Caco-2 (cell line): ENCODE results near the gene IPO4. TPM values are rescaled to one million over a fixed set of nuclear protein-coding genes. Genes with fewer than 3 reads are reported as not detected.

Source experiments
- BruUV-seq: library from RNA; stranded (reverse); fragments of 400-500 nt; replicated peaks from 2 replicates; lab custom pipeline; 2021; lab: Mats Ljungman, UMichigan
- CTCF ChIA-PET: fragments of 300-600 bp; sonication (Branson Sonifier 250); formaldehyde crosslinking; loops from one replicate; lab custom pipeline; 2022; ENCODE audit warnings: antibody characterized with exemption; lab: Charles Lee
- POLR2A ChIA-PET: fragments of 300-600 bp; sonication (Branson Sonifier 250); formaldehyde crosslinking; loops from one replicate; lab custom pipeline; 2022; ENCODE audit warnings: antibody characterized with exemption; lab: Charles Lee
- DNase-seq, 2 experiments: peaks; one replicate each; pipeline versions ENCODE4 v3.0.0 to v3.0.0-alpha.2; 2020 to 2022
- H3K27me3 ChIP-seq: replicated peaks from 2 replicates; pipeline ENCODE4 v1.6.0; 2011; ENCODE audit warnings: low read length; ENCODE audit not compliant: control insufficient read depth, insufficient read depth
- H3K36me3 ChIP-seq: 2 replicates; pipeline ENCODE4 v1.5.1; 2011; ENCODE audit warnings: low read length; ENCODE audit not compliant: control insufficient read depth, insufficient read depth
- H3K4me1 ChIP-seq: fragments of 250-450 bp; sonication (Bioruptor Pico); 2 replicates; pipeline ENCODE4 v1.5.1; 2020; ENCODE audit warnings: mild to moderate bottlenecking
- H3K4me3 ChIP-seq: 2 replicates; pipeline ENCODE4 v1.5.1; 2011; ENCODE audit warnings: low read depth, mild to moderate bottlenecking, control low read depth, low read length
- H3K9me3 ChIP-seq: fragments of 250-450 bp; sonication (Bioruptor Pico); 2 replicates; pipeline ENCODE4 v1.5.1; 2020; ENCODE audit warnings: mild to moderate bottlenecking, moderate library complexity
- H3K27ac Mint-ChIP-seq: one replicate; pipeline ENCODE4 v1.8.0; 2022; ENCODE audit warnings: mixed read lengths; ENCODE audit not compliant: unreplicated experiment
- H3K27me3 Mint-ChIP-seq: one replicate; pipeline ENCODE4 v1.8.0; 2022; ENCODE audit warnings: mixed read lengths; ENCODE audit not compliant: insufficient read depth, unreplicated experiment
- H3K36me3 Mint-ChIP-seq: one replicate; pipeline ENCODE4 v1.8.0; 2022; ENCODE audit warnings: mild to moderate bottlenecking, mixed read lengths; ENCODE audit not compliant: insufficient read depth, unreplicated experiment
- H3K4me1 Mint-ChIP-seq: one replicate; pipeline ENCODE4 v1.8.0; 2022; ENCODE audit warnings: low read depth, mixed read lengths; ENCODE audit not compliant: unreplicated experiment
- H3K4me3 Mint-ChIP-seq: one replicate; pipeline ENCODE4 v1.8.0; 2022; ENCODE audit warnings: mild to moderate bottlenecking, moderate library complexity, mixed read lengths; ENCODE audit not compliant: unreplicated experiment
- H3K9me3 Mint-ChIP-seq: one replicate; pipeline ENCODE4 v1.8.0; 2022; ENCODE audit warnings: mixed read lengths; ENCODE audit not compliant: unreplicated experiment
- CTCF ChIP-seq, 2 experiments: fragments of 200-600 bp in 1 of 2; IDR thresholded peaks; 1 replicate in 1 of 2; 2 replicates in 1 of 2; pipeline versions ENCODE4 v1.5.1 to v1.8.0; 2011 to 2022; ENCODE audit warnings: antibody characterized with exemption in 1 of 2, control low read depth in 1 of 2, inconsistent platforms in 1 of 2, low read depth in 1 of 2, low read length in 1 of 2, mild to moderate bottlenecking in 1 of 2, moderate library complexity in 1 of 2; ENCODE audit not compliant: insufficient read depth in 1 of 2, severe bottlenecking in 1 of 2, unreplicated experiment in 1 of 2
- intact Hi-C: fragments of 100-400 bp; cut with micrococcal nuclease; formaldehyde crosslinking; loops from one replicate; pipeline ENCODE4 v1.10.0; 2022; ENCODE audit not compliant: unreplicated experiment
- total RNA-seq: library from RNA; stranded (reverse); gene quantifications from 2 replicates; pipeline ENCODE4 v1.2.3, GENCODE V29; 2022

The IPO4 gene
- total RNA-seq, 1 experiment from 2014 or later: 85.4 TPM

- no peaks in the 10 kb centered on the region for H3K9me3 ChIP-seq
- H3K27me3 ChIP-seq: no peaks in the 10 kb centered on the region
- Mint-ChIP-seq H3K4me3 (no peak overlapping the region), H3K27ac (no peak overlapping the region), H3K36me3 (peaks cover 38% of the 10 kb centered on the region), H3K4me1 (no peaks in the 10 kb centered on the region), H3K9me3 (no peaks in the 10 kb centered on the region), H3K27me3 (no peaks in the 10 kb centered on the region)
- DNase-seq: no peak
- ChIA-PET CTCF (no interaction called here), POLR2A (interaction anchor here (1.0 kb wide), 1 partner anchor 63 kb away, joined by 4 read pairs; no protein-coding TSS in a partner anchor)
- H3K4me1 ChIP-seq: no peaks in the 10 kb centered on the region
- TF ChIP-seq CTCF (IDR thresholded peaks at IDR 0.05; ENCODE audit: insufficient read depth in 1 of 2, low read depth in 1 of 2, low read length in 1 of 2, severe bottlenecking in 1 of 2, unreplicated experiment in 1 of 2): no peak
- BruUV-seq: no TSS peak
- no peak overlapping the region for H3K4me3 ChIP-seq
- H3K36me3 ChIP-seq: no peaks in the 10 kb centered on the region; the same call in none of the 2 replicates
- intact Hi-C loops: no loop called here
Observed at GRCh38 chr14:24178399-24179178, 10.0 kb downstream of the IPO4 start.

GRCh38 chr14:24177891-24178290 lies 10.7 kb downstream of the IPO4 start:
- Mint-ChIP-seq H3K36me3 (peaks cover 40% of the 10 kb centered on the region), H3K27me3 (no peaks in the 10 kb centered on the region), H3K27ac (no peak overlapping the region), H3K4me1 (no peaks in the 10 kb centered on the region), H3K4me3 (no peak overlapping the region), H3K9me3 (no peaks in the 10 kb centered on the region)
- H3K4me3 ChIP-seq: no peak overlapping the region
- no TSS peak for BruUV-seq
- H3K4me1 ChIP-seq: no peaks in the 10 kb centered on the region
- H3K9me3 ChIP-seq: no peaks in the 10 kb centered on the region
- DNase-seq: no peak
- POLR2A ChIA-PET: no interaction called here
- no peak for TF ChIP-seq CTCF (IDR thresholded peaks at IDR 0.05; ENCODE audit: insufficient read depth in 1 of 2, low read depth in 1 of 2, low read length in 1 of 2, severe bottlenecking in 1 of 2, unreplicated experiment in 1 of 2)
- CTCF ChIA-PET: no interaction called here
- intact Hi-C loops: no loop called here
- no peaks in the 10 kb centered on the region for H3K27me3 ChIP-seq
- no peaks in the 10 kb centered on the region; the same call in 1 of the 2 replicates for H3K36me3 ChIP-seq

GRCh38 chr14:24177041-24177825 lies 11.4 kb downstream of the IPO4 start:
- DNase-seq: no peak
- Mint-ChIP-seq H3K36me3 (peaks cover 34% of the 10 kb centered on the region), H3K4me1 (no peaks in the 10 kb centered on the region), H3K9me3 (no peaks in the 10 kb centered on the region), H3K4me3 (no peak overlapping the region), H3K27ac (peak overlapping the region; percentile 6), H3K27me3 (no peaks in the 10 kb centered on the region)
- H3K27me3 ChIP-seq: no peaks in the 10 kb centered on the region
- TF ChIP-seq CTCF (IDR thresholded peaks at IDR 0.05; ENCODE audit: insufficient read depth in 1 of 2, low read depth in 1 of 2, low read length in 1 of 2, severe bottlenecking in 1 of 2, unreplicated experiment in 1 of 2): no peak
- no peak overlapping the region for H3K4me3 ChIP-seq
- ChIA-PET POLR2A (no interaction called here), CTCF (no interaction called here)
- no TSS peak for BruUV-seq
- no peaks in the 10 kb centered on the region for H3K4me1 ChIP-seq
- H3K9me3 ChIP-seq: no peaks in the 10 kb centered on the region
- no peaks in the 10 kb centered on the region; the same call in 1 of the 2 replicates for H3K36me3 ChIP-seq
- intact Hi-C loops: no loop called here
